Transverse colon (tissue), 4 donors: ENCODE data around the gene NUS1. TPM values are rescaled to one million over a fixed set of nuclear protein-coding genes. Genes with fewer than 3 reads are reported as not detected.

Experiments used
- DNase-seq: peaks from one replicate; pipeline ENCODE4 v3.0.0-alpha.2; 2019
- H3K27ac ChIP-seq, 4 donors: fragments of 200-600 bp; sonication (generic); 2 replicates each; pipeline ENCODE4 v1.5.1; 2016 to 2018; ENCODE audit warnings: inconsistent platforms in 4 of 4
- H3K27me3 ChIP-seq: fragments of 200-600 bp; sonication (generic); 2 replicates; pipeline ENCODE4 v1.5.1; 2017; ENCODE audit warnings: inconsistent platforms
- H3K36me3 ChIP-seq, 4 donors: fragments of 200-600 bp; sonication (generic); 2 replicates each; pipeline ENCODE4 v1.5.1; 2017 to 2019; ENCODE audit warnings: inconsistent platforms in 4 of 4
- H3K4me1 ChIP-seq, 4 donors: fragments of 200-600 bp; sonication (generic); 2 replicates each; pipeline ENCODE4 v1.5.1; 2017 to 2020; ENCODE audit warnings: inconsistent platforms in 4 of 4
- H3K4me3 ChIP-seq, 4 donors: fragments of 200-600 bp; sonication (generic); 1 replicate in 1 of 4; 2 replicates in 3 of 4; pipeline versions ENCODE4 v1.5.1 to v1.6.1; 2017 to 2019; ENCODE audit warnings: inconsistent platforms in 4 of 4
- H3K9me3 ChIP-seq, 2 donors: fragments of 200-600 bp; sonication (generic); 2 replicates each; pipeline ENCODE4 v1.5.1; 2017 to 2019; ENCODE audit warnings: inconsistent platforms in 2 of 2
- CTCF ChIP-seq, 5 experiments: fragments of 200-600 bp in 3 of 5; fragments of 450-650 bp in 2 of 5; sonication (generic) in 3 of 5; IDR thresholded peaks; 1 replicate in 2 of 5; 2 replicates in 3 of 5; pipeline ENCODE4 v1.5.1; 2016 to 2017; ENCODE audit warnings: antibody characterized with exemption in 5 of 5, inconsistent platforms in 3 of 5, mild to moderate bottlenecking in 2 of 5, moderate library complexity in 1 of 5
- EP300 ChIP-seq: sonication (generic); formaldehyde crosslinking; IDR thresholded peaks from one replicate; pipeline ENCODE4 v1.6.1; 2017; ENCODE audit warnings: antibody characterized with exemption, low read depth
- POLR2A ChIP-seq: fragments of 450-650 bp; IDR thresholded peaks from one replicate; pipeline ENCODE4 v1.6.1; 2016; ENCODE audit warnings: antibody characterized with exemption, mild to moderate bottlenecking, moderate library complexity
- POLR2AphosphoS5 ChIP-seq, 3 donors: sonication (generic); formaldehyde crosslinking; IDR thresholded peaks; one replicate each; pipeline ENCODE4 v1.6.1; 2016; ENCODE audit warnings: antibody characterized with exemption in 3 of 3
- WGBS, 2 donors: methylation state at CpG; one replicate each; pipeline ENCODE4 v1.1.5; 2018; ENCODE audit warnings: low coverage in 1 of 2; 5-methylcytosine and 5-hydroxymethylcytosine counted together
- in situ Hi-C, 4 donors: fragments of 200-750 bp; cut with MboI; loops; one replicate each; pipeline versions ENCODE4 v1.15.0 to v1.15.1; 2017; ENCODE audit warnings: low sequenced_read_pairs in 3 of 4, low pct_ligation_motif_present in 1 of 4, low pct_unique_long_range_greater_than_20kb in 1 of 4
- intact Hi-C: fragments of 100-400 bp; cut with DNase I; formaldehyde crosslinking; loops from one replicate; pipeline ENCODE4 v1.15.1; 2023; ENCODE audit warnings: low total_unique reads
- total RNA-seq, 4 donors: library from RNA; depleted of rRNA; stranded (reverse); fragments of >200 nt; gene quantifications; one replicate each; pipeline ENCODE4 v1.1.0, GENCODE V29; 2016

Gene NUS1
- total RNA-seq, 4 donors from 2014 or later: 4.9 to 26.8 (median 11.8) TPM

DNA sequence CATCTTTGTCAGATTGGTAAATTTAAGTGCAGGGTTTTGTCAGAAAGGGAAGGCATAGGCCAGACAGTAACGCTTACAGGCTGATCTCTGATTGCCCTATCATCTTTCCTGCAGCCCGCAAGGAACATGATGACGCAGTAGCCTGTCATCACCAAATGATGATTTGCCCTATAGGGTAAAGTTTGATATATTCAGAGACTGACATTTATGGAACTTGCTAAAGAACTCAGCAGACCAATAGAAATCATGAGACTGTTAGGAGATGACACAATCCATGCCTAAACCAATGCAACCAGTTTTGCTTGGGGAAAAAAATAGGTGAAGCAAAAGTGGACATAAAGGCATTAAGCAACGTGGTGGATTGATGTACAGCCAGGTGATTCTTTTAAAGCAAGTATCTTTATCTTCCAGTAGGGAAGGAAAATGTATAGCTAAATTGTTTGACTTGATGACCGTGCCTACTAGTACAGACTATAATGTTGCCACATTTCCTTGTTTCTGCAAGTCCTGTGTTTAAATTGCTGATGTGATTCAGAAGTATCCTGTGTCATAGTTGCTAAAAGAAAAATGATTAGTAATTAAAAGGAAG lies 2.4 kb downstream of the NUS1 start:
- in situ Hi-C loops (no loop called here), intact Hi-C loops (no loop called here)
- no peaks in the 10 kb centered on the region for H3K27me3 ChIP-seq
- no peak for DNase-seq
- no peaks in the 10 kb centered on the region for H3K36me3 ChIP-seq
- no peaks in the 10 kb centered on the region for H3K9me3 ChIP-seq
- H3K4me3 ChIP-seq: no peak overlapping the region
- H3K27ac ChIP-seq: no peak overlapping the region
- WGBS, 2 donors: 65 to 67% methylated on average over 5 of the region's 5 CpGs
- TF ChIP-seq POLR2AphosphoS5 (IDR thresholded peaks at IDR 0.05) (no peak), POLR2A (no peak), EP300 (no peak), CTCF (IDR thresholded peaks at IDR 0.05) (no peak)
- H3K4me1 ChIP-seq: peaks cover 15 to 50% (median 33%) of the 10 kb centered on the region in 4 donors

GRCh38 chr6:117681162-117681741 lies 6.0 kb downstream of the NUS1 start:
- H3K9me3 ChIP-seq: no peaks in the 10 kb centered on the region
- H3K4me3 ChIP-seq: no peak overlapping the region
- intact Hi-C loops: no loop called here
- H3K36me3 ChIP-seq: no peaks in the 10 kb centered on the region
- H3K27ac ChIP-seq: no peak overlapping the region
- TF ChIP-seq CTCF (IDR thresholded peaks at IDR 0.05): no peak
- TF ChIP-seq EP300: no peak
- TF ChIP-seq POLR2AphosphoS5 (IDR thresholded peaks at IDR 0.05): no peak
- TF ChIP-seq POLR2A: no peak
- 53 to 78% methylated on average over 3 of the region's 3 CpGs for WGBS, 2 donors
- DNase-seq: no peak
- H3K27me3 ChIP-seq: no peaks in the 10 kb centered on the region
- in situ Hi-C loops: no loop called here
- H3K4me1 ChIP-seq: peaks cover 13 to 48% (median 26%) of the 10 kb centered on the region in 4 donors

- in situ Hi-C loops: no loop called here
- DNase-seq: no peak
Observed at GRCh38 chr6:117684749-117685148, 9.5 kb downstream of the NUS1 start.

DNA sequence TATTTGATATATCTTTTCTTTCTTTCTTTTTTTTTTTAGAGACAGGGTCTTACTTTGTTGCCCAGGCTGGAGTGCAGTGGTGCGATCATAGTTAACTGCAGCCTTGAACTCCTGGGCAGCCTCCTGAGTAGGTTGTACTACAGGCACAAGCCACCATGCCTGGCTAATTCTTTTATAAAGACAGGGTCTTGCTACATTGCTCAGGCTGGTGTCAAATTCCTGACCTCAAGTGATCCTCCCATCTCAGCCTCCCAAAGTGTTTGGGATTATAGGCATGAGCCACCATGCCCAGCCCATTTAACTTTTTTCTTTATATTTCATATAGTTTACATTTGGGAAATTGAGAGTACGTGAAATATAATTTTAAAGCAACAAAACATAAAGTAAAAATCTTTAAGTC lies 10.1 kb downstream of the NUS1 start:
- in situ Hi-C loops (no loop called here), intact Hi-C loops (no loop called here)
- WGBS, 2 donors: 95 to 98% methylated on average over 2 of the region's 2 CpGs

More at GRCh38 chr6:117684749-117685148, 9.5 kb downstream of the NUS1 start:
- no peaks in the 10 kb centered on the region for H3K36me3 ChIP-seq
- H3K27me3 ChIP-seq: no peaks in the 10 kb centered on the region
- intact Hi-C loops: no loop called here
- no peak for TF ChIP-seq EP300
- no peak for TF ChIP-seq POLR2AphosphoS5 (IDR thresholded peaks at IDR 0.05)
- no peak for TF ChIP-seq POLR2A
- TF ChIP-seq CTCF (IDR thresholded peaks at IDR 0.05): no peak
- 100% methylated on average over 1 of the region's 1 CpG for WGBS, 2 donors
- H3K27ac ChIP-seq: no peak overlapping the region
- no peak overlapping the region for H3K4me3 ChIP-seq
- no peaks in the 10 kb centered on the region for H3K9me3 ChIP-seq
- peaks cover 0 to 36% (median 10%) of the 10 kb centered on the region in 4 donors for H3K4me1 ChIP-seq

More for the DNA sequence above, 10.1 kb downstream of the NUS1 start:
- no peak overlapping the region for H3K4me3 ChIP-seq
- no peaks in the 10 kb centered on the region for H3K27me3 ChIP-seq
- peaks cover 0 to 36% (median 10%) of the 10 kb centered on the region in 4 donors for H3K4me1 ChIP-seq
- no peak overlapping the region for H3K27ac ChIP-seq
- DNase-seq: no peak
- TF ChIP-seq POLR2AphosphoS5 (IDR thresholded peaks at IDR 0.05): no peak
- TF ChIP-seq POLR2A: no peak
- TF ChIP-seq CTCF (IDR thresholded peaks at IDR 0.05): no peak
- no peak for TF ChIP-seq EP300
- no peaks in the 10 kb centered on the region for H3K9me3 ChIP-seq
- H3K36me3 ChIP-seq: no peaks in the 10 kb centered on the region
